Activated gamma-delta T cell treated with Interleukin-2 at 50 U/mL for 16 hours (primary cell): ENCODE measurements around the gene ZNF644.
"Not testable (repeated sequence)": the region's sequence is repeated elsewhere in the genome, so short reads cannot be mapped to it uniquely, and the experiment has no call there.

ENCODE experiments used
- DNase-seq: peaks from one replicate; pipeline ENCODE4 v3.0.0-alpha.2; 2020

ZNF644 gene

DNA sequence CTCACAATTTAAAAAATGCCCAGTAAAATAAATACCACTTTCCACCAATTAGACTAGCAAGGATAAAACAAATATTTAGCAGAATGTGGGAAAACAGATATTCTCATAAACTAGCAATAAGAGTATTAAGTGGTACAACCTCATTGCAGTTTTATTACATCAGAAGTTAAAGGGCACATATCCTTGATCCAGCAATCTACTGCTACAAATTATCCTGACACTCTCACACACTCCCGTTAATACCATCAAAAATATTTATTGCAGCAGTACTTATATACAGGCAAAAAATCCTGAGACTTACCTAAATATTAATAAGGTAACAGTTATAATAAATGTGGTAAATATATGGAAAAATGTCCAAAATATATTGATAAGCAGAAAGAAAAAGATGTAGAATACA is 44.3 kb downstream of the ZNF644 start:
- DNase-seq = no peak

DNA sequence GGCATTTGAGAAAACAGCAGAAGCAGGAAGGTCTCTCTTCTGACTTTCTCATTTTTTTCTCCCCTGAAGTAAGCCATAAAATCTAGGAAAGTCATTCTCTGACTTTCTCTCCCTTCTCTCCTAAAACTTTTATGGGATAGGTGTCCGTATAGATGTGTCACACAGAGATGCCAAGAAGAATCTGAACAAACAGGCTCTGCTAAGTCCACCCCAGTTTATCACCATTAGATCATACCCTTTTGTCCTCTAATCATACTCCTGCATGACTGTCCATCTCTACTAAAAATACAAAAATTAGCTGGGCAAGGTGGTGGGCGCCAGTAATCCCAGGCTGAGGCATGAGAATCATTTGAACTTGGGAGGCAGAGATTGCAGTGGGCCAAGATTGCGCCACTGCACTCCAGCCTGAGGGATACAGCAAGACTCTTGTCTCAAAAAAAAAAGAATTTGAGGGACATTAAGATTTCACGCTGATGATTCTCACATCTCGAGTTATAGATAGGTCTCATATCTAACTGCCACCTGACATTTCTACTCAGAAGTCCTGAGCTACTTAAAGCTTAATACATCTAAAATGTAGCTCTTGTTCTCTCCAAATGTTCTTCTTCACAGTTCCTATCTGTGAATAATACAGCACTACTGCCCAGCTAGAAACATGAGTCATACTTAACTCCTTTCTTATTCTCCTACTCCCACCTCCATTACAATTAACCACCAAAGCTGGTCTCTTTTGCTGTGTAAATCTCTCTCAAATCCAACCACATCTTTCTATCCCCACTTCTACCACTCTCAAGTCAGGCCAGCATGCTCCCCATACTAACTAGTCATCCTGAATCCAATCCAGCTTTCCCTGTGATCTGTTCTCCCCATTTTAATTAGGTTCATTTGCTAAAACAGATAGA is 47.7 kb downstream of the ZNF644 start:
- DNase-seq = no peak

DNA sequence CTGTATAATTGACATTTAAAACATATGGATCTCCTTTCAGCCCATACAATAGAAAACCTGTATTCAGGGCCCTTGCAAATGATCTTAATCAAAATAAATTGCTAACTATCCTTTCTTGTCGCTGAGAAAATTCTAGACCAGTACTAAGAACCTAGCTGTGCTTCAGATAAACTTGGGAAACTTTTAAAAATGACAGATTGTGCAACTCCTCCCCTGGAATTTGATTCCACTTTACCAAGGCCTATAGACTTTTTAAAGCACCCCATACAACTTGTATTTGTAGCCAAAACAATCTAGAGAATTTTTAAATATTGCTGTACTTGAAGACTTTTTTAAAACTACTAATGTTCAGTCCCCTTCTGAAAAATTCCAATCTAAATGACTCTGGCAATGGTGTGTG is 51.6 kb downstream of the ZNF644 start:
- no peak for DNase-seq

DNA sequence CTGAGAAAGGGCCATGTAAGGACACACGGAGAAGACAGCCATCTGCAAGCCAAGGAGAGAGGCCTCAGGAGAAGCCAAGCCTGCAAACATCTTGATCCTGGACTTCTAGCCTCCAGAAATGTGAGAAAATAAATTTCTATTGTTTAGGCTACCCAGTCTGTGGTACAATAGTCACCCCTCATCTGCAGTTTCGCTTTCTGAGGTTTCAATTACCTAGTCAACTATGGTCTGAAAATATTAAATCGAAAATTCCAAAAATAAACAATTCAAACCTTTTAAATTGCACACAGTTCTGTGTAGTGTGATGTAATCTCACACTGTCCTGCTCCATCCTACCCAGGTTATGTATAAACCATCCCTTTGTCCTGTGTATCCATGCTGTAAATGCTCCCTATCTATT is 52.6 kb downstream of the ZNF644 start:
- DNase-seq = no peak

DNA sequence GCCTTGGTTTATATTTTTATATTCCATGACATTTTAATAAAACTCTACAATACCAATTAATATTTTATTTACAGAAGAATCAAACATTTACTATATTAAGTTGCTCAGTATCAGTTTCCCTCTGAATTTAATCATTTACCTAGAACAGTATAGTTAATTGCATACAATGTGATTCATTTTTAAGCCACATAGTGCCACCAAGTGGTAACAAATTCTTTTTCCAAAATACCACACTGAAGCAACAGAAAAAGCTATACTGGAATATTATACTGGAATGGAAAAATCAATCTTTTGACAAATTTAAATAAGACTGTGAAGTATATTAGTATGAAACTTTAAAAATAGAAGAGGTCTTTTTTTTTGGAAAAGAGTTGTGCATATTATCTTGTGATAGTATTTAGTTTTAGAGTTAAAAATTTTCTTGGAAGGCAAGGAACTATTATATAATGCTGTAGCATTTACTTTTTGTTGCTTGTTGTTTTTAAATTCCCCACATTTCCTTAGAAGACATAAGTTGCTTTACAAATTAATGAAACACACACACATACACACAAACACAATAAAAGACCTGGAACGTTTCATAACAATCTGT is 57.3 kb downstream of the ZNF644 start:
- DNase-seq = no peak

DNA sequence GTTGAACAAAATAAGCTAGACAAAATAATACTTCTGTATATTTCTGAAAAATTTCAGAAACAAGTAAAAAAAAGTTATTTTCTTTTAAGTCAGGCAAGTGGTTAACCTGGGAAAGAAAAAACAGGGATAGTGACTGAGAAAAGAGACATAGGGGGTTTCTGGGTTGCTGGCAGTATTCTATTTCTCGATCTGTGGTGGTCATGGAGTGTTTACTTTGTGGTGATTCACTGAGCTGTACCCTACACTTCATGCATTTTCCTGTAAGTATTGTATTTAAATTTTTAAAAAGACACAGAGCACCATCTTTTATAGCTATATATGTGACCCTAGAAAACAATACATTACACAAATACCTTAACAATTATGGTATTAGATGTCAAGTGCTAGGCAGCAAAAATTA is 58.2 kb downstream of the ZNF644 start:
- DNase-seq = no peak

DNA sequence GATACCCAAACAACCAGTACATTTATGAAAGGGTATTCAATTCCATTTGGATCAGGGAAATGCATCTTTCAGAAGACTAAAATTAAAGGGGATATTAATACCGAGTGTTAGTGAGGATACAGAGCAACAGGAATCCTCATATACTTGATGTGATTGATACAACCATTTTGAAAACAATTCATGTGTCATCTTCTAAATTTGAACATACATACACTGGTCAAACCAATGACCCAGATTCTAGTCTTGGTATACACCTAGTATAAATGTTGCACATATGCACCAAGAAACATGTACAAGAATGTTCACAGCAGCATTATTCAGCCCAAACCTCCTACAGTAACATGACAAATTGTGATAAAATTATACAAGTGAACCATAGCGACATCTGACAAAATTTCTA is 58.6 kb downstream of the ZNF644 start:
- no peak for DNase-seq

DNA sequence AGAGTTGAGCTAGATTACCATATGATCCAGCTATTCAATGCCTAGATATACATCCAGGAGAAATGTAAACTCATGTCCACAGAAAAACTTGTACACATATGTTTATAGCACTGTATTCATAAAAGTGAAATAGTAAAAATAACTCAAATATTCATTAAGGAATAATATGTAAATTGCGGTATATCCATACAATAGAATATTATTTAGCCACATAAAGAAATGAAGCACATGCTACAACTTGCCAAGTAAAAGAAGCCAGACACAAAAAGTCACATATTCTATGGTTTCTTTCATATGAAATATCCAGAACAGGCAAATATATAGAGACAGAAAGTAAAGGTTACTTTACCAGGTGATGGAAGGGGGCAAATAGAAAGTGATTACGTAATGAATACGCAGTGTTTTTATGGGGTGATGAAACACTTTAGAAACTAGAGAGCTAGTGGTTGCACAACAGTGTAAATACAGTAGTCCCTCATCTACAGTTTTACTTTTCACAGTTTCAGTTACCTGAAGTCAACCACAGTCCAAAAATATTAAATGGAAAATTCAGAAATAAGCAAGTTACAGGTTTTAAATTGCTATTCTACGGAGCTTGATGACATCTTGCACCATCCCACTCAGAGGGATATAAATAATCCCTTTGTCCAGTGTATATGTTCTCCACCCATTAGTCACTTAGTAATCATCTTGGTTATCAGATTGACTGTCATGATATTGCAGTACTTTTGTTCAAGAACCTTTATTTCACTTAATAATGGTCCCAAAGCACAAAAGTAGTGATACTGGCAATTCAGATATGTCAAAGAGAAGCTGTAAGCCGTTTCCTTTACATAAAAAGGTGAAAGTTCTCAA is 62.3 kb downstream of the ZNF644 start:
- no peak for DNase-seq

DNA sequence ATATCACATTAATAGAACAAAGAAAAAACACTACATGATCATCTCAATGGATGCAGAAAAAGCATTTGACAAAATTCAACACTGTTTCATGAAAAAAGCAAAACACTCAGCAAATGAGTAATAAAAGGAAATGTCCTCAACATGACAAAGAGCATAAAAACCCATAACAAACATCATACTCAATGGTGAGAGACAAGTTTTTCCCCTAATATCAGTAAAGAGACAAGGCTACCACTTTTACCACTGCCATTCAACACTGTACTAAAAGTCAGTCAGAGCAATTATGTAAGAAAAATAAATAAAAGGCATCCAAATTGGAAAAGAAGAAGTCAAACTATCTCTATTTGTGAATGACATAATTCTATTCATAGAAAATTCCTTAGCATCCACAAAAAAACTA is 64.3 kb downstream of the ZNF644 start:
- DNase-seq = no peak

DNA sequence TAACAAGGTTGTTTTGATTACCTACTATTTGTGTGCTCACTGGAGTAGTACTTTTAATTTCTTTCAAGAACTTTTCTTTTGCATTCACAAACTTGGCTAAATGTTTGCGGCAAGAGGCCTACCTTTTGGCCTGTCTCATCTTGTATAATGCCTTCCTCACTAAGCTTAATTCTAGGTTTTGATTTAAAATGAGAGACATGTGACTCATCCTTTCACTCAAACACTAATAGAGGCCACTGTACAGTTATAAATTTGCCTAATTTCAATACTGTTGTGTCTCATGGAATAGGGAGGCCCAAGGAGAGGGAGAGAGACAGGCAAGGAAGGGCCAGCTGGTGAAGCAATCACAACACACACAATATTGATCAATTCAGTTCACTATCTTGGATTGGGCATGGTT is 66.1 kb downstream of the ZNF644 start:
- DNase-seq = no peak

DNA sequence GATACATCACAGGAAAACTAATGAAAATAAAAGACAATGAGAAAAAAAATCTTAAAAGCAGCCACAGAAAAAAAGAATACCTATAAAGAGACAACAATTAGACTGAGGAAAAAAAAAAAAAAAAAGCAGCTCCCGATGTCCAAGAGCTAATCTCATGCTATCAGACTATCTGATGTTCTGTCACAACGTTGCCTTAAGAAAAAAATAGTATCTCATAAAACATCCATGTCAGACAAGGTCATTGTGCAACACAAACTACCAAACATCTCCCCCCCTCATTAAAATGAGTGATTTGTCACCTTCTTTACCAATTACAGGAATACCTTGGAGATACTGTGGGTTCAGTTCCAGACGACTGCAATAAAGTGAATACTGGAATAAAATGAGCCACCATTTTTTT is 68.9 kb downstream of the ZNF644 start:
- no peak for DNase-seq

DNA sequence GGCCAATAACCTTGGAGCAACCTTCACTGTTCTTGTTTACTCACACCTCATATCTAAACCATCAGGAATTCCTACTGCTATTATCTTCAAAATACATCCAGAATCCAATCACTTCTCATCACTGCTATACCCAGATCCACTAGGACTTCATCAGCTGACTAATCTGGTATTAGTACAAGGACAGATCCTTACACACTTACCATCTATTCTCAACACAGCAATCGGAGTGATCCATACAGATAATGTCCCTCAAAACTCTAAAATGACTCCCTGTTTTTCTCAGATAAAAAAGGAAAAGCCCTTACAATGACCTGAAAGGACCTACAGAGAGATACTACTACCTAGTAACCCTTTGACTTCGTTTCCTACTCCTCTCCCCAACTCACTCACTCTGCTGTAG is 70.8 kb downstream of the ZNF644 start:
- no peak for DNase-seq

DNA sequence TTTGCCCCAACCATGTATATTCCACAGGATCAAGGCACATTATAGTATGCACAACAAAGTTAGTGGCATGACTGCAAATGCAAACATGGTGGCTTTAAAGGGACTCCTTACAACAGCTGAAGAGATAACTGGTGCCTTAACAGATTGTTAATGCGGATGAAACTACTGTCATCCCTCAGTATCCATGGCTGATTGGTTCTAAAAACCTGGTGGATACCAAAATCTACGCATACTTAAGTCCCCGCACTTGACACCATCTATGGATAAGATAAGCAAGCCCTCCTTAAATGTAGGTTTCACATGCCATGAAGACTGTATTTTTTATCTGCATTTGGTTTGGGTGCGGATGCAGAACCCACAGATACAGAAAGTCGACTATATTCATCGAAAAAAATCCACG is 73.5 kb downstream of the ZNF644 start:
- no peak for DNase-seq

DNA sequence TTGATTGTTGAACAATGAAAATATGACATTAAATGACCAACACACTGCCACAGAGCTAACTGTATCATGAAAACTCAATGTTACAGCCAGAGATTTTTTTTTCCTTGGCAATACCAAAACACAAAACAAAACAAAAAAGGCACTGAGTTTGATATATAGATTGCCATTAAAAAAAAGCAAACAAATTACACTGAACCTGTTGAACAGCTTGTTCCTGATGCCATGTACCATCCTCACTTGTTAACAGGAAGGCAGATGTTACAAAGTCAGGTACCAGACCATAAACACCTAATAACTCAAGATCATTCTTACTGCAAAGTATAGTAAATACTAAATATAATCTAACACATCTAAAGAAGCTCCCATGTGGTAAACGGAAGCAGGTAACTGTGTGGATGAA is 75.2 kb downstream of the ZNF644 start:
- no peak for DNase-seq

DNA sequence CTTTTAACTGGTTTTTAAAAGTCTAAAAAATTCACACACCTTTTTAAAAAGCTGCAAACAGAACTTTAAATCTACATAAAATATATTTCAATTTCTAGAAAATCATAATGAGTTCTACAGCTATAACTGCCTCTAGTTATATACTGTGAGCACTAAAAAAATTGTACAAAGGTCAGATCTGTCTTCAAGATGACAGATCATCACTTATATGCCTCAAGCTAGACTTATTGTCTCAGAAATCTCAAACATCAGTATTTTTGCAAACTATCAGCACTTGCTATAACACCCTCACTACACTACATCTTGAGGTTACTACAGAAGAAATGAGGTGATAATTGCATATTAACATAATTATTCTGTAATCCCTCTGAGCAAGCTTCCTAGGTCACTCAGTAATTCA is 76.5 kb downstream of the ZNF644 start:
- DNase-seq = no peak

DNA sequence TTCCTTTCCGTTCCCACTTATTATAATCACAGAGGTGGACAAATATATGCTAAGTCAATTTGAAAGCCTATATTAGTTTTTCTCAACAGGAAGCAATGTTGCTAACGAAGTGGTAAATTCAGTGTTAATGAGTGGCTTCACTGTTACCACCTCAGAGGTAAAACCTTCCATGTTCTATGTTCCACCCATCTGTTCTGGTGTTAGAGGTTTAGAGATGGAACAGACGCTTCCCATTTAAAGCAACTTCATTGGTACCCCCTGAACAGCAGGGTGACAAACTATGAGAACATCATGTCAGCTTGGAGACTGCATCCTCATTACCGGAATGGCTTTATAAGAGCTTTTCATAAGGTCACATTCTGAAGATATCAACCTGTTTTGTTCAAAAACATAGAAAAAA is 77.9 kb downstream of the ZNF644 start:
- DNase-seq = no peak

DNA sequence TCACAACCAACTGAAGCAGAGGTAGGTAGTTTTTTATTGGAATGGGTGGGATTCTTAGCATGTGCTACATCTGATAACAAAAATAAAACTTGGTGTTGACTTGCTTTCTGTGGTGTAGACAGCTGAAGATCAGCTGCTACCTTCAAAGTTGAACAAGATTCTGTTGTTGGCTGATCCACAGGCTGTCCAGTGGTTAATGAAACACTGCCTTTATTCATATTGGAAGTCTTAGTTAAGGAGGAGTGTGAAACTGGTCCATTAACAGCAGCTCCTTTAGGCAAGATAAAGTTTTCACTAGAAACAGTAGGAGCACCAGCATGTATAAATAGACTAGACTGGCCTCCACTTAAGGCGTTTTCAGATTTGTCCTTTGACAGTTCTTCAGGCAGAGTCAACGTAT is 81.1 kb downstream of the ZNF644 start:
- no peak for DNase-seq

DNA sequence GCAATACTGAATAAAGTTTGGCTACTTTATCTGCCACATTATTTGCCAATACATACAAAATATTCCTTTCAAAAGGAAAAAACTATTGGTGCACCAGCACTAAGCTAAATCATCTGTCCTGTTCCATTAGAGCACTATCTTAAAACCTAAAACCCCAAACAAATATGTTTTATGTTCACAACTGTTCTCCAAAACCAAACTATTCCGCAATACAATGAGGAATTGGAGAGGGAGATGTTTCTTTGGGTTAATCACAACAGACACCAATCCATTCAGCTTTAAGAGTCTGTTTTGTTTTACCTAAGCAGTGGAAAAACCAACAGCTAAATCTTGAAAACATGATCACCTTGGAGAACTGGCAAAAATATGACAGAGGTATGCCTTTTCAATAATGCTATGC is 85.1 kb downstream of the ZNF644 start:
- DNase-seq = no peak

DNA sequence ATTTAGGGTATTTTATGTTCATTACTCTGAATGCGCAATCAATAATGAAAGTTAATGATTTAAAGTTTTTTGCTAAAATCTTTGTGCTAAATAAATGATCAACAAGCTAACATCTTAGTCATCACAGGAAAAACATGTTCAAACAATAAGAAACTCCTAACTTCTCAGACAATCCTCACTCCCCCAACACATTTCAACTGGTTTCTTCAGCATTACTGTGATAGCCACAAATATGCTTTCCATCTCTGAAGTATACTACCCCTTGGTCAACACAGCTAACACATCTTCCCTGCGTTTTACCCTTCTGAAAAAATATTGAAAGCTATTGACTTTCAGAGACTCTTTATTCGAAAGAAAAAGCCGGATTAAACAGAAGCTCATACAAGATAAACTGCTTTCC is 85.8 kb downstream of the ZNF644 start:
- DNase-seq = no peak

DNA sequence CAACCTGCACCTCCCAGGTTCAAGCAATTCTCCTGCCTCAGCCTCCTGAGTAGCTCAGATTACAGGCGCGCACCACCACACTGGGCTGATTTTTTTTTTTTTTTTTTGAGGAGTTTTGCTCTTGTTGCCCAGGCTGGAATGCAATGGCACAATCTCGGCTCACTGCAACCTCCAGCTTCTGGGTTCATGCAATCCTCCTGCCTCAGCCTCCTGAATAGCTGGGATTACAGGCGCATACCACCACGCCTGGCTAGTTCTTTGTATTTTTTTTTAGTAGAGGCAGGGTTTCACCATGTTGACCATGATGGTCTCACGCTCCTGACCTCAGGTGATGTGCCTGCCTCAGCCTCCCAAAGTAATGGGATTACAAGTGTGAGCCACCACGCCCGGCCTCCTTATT is 93.6 kb downstream of the ZNF644 start:
- not testable (repeated sequence) for DNase-seq

DNA sequence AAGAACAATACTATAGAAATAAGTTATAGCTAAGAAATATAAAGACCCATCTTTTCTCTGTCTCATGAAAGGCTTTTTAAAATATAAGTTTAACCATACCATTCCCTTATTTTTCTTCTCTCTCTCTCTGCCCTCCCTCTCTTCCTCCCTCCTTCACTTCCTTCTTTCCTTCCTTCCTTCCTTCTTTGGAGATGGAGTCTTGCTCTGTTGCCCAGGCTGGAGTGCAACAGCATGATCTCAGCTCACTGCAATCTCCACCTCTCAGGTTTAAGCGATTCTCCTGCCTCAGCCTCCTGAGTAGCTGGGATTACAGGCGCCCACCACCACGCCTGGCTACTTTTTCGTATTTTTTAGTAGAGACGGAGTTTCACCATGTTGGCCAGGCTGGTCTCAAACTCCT is 94.2 kb downstream of the ZNF644 start:
- DNase-seq = not testable (repeated sequence)

DNA sequence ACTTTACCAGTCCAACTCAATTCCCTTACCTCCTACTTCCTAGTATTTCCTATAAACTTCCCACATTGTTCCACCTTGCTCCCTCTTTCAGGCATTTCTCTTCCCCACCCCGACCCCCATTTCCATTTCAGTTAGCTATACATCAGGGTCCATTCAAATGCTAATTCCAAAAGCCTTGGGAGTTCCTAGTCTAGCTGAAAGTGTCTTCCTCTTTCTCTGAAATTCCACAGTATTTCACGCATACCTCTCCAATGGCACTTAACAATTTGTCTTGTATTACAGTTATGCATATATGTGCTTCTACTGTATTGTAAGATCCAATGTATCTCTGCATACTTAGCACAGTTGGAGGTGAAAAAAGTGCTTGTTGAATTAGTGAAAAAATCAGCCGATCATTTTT is 94.9 kb downstream of the ZNF644 start:
- DNase-seq = no peak

DNA sequence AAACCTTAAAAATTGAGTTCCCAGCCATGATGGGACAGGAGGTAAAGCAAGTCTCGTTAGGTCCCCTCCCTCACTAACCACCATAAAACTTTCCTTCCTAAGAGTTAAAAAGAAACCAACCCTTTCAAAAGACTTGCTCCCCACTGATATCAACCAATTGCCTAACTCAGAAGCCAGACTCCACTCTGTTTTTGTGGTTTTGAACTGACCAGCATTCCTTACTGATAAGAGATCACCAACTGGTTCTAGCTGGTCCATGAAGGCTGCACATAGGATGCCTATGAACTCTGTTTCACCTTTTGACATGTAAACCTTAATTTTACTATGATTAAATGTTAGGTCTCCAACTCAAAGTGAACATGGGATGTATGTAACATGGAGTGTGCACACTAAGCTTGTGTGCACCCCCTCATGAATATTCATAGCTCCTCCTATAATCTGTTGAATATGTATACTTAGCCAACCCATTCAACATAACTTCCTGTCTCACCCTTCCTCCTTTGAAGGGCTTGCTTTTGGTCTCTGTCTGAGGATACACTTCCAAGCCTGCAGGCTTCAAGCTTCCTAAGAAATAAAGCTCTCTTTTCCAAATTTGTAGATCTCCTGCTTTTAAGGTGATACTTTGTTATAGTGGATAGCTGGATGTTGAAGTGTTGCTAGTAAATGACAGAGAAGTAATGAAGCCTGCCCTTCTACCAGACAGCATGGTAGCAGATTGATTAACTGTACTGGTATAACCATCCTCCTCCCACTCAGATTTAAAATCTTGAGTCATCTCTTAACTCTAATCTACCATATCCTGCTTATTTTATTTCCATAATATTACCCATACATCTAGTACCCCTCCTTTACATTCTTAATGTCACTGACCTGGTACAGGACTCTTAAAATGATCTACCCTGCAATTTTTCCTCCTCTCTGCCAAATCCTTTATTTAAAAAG is 95.6 kb downstream of the ZNF644 start:
- DNase-seq = no peak
